Gastroesophageal sphincter (tissue), 3 donors: ENCODE data around the gene HLA-E.
"Not testable (repeated sequence)": the region's sequence is repeated elsewhere in the genome, so short reads cannot be mapped to it uniquely, and the experiment has no call there.

Source experiments
- POLR2A ChIP-seq, 2 donors: fragments of 450-650 bp; IDR thresholded peaks; one replicate each; pipeline ENCODE4 v1.6.1; 2017; ENCODE audit warnings: antibody characterized with exemption in 2 of 2, mild to moderate bottlenecking in 2 of 2, moderate library complexity in 1 of 2
- TF ChIP-seq, protein P1 (sequence below), 4 experiments: fragments of 200-600 bp in 2 of 4; fragments of 450-650 bp in 2 of 4; sonication (generic) in 1 of 4; IDR thresholded peaks; one replicate each; pipeline ENCODE4 v1.5.1; 2017 to 2019; ENCODE audit warnings: antibody characterized with exemption in 4 of 4, mild to moderate bottlenecking in 2 of 4, moderate library complexity in 2 of 4

DNA sequence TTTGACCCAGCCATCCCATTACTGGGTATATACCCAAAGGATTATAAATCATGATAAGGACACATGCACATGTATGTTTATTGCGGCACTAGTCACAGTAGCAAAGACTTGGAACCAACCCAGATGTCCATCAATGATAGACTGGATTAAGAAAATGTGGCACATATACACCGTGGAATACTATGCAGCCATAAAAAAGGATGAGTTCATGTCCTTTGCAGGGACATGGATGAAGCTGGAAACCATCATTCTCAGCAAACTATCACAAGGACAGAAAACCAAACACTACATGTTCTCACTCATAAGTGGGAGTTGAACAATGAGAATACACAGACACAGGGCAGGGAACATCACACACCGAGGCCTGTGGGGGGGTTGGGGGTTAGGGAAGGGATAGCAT is 37.1 kb downstream of the HLA-E start:
- TF ChIP-seq, protein P1, sequence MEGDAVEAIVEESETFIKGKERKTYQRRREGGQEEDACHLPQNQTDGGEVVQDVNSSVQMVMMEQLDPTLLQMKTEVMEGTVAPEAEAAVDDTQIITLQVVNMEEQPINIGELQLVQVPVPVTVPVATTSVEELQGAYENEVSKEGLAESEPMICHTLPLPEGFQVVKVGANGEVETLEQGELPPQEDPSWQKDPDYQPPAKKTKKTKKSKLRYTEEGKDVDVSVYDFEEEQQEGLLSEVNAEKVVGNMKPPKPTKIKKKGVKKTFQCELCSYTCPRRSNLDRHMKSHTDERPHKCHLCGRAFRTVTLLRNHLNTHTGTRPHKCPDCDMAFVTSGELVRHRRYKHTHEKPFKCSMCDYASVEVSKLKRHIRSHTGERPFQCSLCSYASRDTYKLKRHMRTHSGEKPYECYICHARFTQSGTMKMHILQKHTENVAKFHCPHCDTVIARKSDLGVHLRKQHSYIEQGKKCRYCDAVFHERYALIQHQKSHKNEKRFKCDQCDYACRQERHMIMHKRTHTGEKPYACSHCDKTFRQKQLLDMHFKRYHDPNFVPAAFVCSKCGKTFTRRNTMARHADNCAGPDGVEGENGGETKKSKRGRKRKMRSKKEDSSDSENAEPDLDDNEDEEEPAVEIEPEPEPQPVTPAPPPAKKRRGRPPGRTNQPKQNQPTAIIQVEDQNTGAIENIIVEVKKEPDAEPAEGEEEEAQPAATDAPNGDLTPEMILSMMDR (IDR thresholded peaks at IDR 0.05): not testable (repeated sequence)
- not testable (repeated sequence) for TF ChIP-seq POLR2A (IDR thresholded peaks at IDR 0.05)
